RWPE2 (cell line): Measurements from ENCODE around the gene HNRNPR.
A peak's percentile ranks its signal among the peaks of the same experiment; 100 is the strongest.
"Not testable (repeated sequence)": the region's sequence is repeated elsewhere in the genome, so short reads cannot be mapped to it uniquely, and the experiment has no call there.

Experiments
- ATAC-seq: fragments of 200-7000 bp; cut with Tn5 transposase; 3 replicates; pipeline ENCODE4 v1.9.1; 2021; ENCODE audit warnings: low read depth
- DNase-seq: peaks from one replicate; pipeline ENCODE4 v3.0.0-alpha.2; 2020; ENCODE audit warnings: low spot score
- H3K27ac ChIP-seq: fragments of 450-650 bp; 2 replicates; pipeline ENCODE4 v1.5.1; 2017; ENCODE audit warnings: mild to moderate bottlenecking; ENCODE audit not compliant: poor library complexity, severe bottlenecking
- H3K27me3 ChIP-seq: fragments of 250-450 bp; sonication (Bioruptor Pico); 2 replicates; pipeline ENCODE4 v1.5.1; 2021; ENCODE audit warnings: mild to moderate bottlenecking, moderate library complexity; ENCODE audit not compliant: insufficient read depth, poor library complexity, severe bottlenecking
- H3K36me3 ChIP-seq: fragments of 250-450 bp; sonication (Bioruptor Pico); 2 replicates; pipeline ENCODE4 v1.5.1; 2020; ENCODE audit warnings: low read depth, mild to moderate bottlenecking, moderate library complexity
- H3K4me1 ChIP-seq: fragments of 250-450 bp; sonication (Bioruptor Pico); 2 replicates; pipeline ENCODE4 v1.5.1; 2021; ENCODE audit warnings: mild to moderate bottlenecking, moderate library complexity; ENCODE audit not compliant: insufficient read depth, poor library complexity, severe bottlenecking
- H3K4me3 ChIP-seq: fragments of 250-450 bp; sonication (Bioruptor Pico); 2 replicates; pipeline ENCODE4 v1.5.1; 2021; ENCODE audit warnings: mild to moderate bottlenecking, moderate library complexity; ENCODE audit not compliant: severe bottlenecking
- H3K9me3 ChIP-seq: fragments of 250-450 bp; sonication (Bioruptor Pico); 2 replicates; pipeline ENCODE4 v1.5.1; 2021; ENCODE audit warnings: mild to moderate bottlenecking, moderate library complexity; ENCODE audit not compliant: severe bottlenecking
- TF ChIP-seq, protein P1 (sequence below): fragments of 450-650 bp; IDR thresholded peaks from one replicate; pipeline ENCODE4 v1.5.1; 2017; ENCODE audit warnings: mild to moderate bottlenecking, moderate library complexity; ENCODE audit not compliant: poor library complexity, severe bottlenecking

Gene HNRNPR

DNA sequence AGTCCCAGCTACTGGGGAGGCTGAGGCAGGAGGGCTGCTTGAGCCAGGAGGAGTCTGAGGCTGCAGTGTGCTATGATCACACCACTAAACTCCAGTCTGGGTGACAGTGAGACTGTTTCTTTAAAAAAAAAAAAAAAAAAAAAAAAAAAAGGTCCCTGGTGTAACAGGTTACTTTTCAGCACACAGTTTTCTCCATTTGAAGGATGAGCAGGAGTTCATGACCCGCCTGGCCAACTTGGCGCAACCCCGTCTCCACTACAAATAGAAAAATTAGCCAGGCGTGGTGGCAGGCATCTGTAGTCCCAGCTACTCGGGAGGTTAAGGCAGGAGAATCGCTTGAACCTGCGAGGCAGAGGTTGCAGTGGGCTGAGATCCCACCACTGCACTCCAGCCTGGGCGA, 12.4 kb downstream of the HNRNPR start:
- no peak overlapping the region for H3K4me3 ChIP-seq
- no peaks in the 10 kb centered on the region for H3K9me3 ChIP-seq
- H3K4me1 ChIP-seq, result peaks cover 10% of the 10 kb centered on the region
- no peaks in the 10 kb centered on the region for H3K27me3 ChIP-seq
- ATAC-seq (no peak), DNase-seq (no peak)
- no peak overlapping the region for H3K27ac ChIP-seq
- TF ChIP-seq, protein P1, sequence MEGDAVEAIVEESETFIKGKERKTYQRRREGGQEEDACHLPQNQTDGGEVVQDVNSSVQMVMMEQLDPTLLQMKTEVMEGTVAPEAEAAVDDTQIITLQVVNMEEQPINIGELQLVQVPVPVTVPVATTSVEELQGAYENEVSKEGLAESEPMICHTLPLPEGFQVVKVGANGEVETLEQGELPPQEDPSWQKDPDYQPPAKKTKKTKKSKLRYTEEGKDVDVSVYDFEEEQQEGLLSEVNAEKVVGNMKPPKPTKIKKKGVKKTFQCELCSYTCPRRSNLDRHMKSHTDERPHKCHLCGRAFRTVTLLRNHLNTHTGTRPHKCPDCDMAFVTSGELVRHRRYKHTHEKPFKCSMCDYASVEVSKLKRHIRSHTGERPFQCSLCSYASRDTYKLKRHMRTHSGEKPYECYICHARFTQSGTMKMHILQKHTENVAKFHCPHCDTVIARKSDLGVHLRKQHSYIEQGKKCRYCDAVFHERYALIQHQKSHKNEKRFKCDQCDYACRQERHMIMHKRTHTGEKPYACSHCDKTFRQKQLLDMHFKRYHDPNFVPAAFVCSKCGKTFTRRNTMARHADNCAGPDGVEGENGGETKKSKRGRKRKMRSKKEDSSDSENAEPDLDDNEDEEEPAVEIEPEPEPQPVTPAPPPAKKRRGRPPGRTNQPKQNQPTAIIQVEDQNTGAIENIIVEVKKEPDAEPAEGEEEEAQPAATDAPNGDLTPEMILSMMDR, result no peak
- peaks cover 97% of the 10 kb centered on the region for H3K36me3 ChIP-seq

DNA sequence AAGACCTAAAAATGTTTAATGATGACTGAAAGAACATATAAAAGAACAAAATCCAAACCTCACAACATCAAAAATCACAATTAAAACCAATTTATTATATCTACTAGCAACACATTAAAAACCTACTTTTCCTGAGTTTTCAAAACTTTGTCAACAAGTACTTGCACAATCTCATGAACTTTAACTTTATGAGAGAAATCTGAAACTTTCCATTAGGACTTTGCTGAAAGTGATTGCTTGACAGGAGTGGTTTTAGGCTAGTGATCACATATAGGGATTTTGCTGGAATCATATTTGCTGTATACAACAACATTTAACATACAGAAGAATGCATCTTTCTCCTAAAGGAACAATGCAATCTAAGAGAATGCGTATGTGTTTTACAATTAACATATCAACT, 13.2 kb downstream of the HNRNPR start:
- Histone ChIP-seq H3K27me3 (no peaks in the 10 kb centered on the region), H3K36me3 (peaks cover 99% of the 10 kb centered on the region), H3K4me3 (no peak overlapping the region), H3K4me1 (peaks cover 10% of the 10 kb centered on the region), H3K9me3 (no peaks in the 10 kb centered on the region), H3K27ac (no peak overlapping the region)
- ATAC-seq (no peak), DNase-seq (no peak)
- TF ChIP-seq, protein P1, result no peak

DNA sequence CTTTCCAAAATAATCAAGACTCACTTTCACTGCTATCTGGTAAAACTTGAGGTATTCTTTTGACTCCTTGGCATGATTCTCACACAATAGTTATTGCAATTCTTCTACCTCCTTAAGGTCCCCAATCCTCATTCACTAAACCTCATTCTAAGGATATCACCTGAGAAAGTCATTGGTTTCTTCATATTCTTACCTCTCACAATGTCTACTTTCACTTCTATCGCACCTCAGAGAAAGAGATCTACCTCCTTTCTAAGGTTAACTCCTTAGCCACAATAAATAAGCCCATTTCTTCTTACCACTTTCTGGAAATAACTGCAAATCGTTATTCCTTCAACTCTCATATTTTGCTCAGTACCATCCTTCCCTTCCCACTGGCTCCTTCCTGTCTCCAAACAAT, 18.7 kb downstream of the HNRNPR start:
- Histone ChIP-seq H3K27ac (no peak overlapping the region), H3K4me3 (no peak overlapping the region), H3K4me1 (peaks cover 10% of the 10 kb centered on the region), H3K36me3 (peaks cover 100% of the 10 kb centered on the region), H3K9me3 (no peaks in the 10 kb centered on the region), H3K27me3 (no peaks in the 10 kb centered on the region)
- ATAC-seq (no peak), DNase-seq (no peak)
- TF ChIP-seq, protein P1, result no peak

DNA sequence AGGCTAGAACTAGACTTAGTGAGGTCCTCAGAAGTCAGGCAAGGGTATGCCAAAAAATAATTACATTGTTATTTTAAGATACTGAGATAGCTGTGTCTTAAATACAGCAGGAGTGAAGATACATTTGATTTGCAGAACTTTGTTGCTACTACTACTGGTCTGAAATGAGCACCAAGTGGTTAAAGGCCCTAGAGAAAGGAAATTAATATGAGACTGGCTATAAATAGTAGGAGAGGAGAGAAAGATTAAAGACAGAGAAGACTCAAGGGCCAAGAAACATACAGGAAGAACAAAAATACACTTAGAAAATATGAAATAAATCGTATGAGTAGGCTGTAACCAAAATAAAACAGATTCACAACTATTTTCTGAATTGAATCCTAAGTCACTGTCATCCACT, 21.3 kb downstream of the HNRNPR start:
- H3K36me3 ChIP-seq, result peaks cover 100% of the 10 kb centered on the region

DNA sequence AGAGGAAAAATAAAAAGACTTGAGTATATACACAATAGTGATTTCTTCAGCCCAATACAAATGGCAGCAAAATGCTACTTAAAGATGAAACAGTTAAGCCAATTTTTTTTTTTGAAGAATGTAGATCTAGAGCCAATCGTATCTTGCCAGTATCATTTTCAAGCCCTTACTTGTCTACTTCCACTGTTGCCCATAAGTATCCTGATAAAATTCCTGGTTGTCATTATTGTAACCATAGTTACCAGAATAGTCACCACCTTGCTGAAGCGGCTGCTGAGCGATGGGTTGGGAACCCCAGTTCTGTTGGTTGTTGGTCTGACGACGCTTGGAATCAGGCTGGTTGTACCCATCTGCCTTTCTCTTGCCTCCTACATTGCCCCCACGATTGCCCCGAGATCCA, 33.8 kb downstream of the HNRNPR start:
- H3K9me3 ChIP-seq, H3K4me1 ChIP-seq, H3K27ac ChIP-seq, DNase-seq, H3K4me3 ChIP-seq, H3K27me3 ChIP-seq: not testable (repeated sequence)
- peaks cover 100% of the 10 kb centered on the region for H3K36me3 ChIP-seq
- peak; percentile 31; the same call in 1 of the 3 replicates for ATAC-seq

More for the DNA sequence above, 21.3 kb downstream of the HNRNPR start:
- H3K9me3 ChIP-seq, result no peaks in the 10 kb centered on the region
- H3K4me1 ChIP-seq, result no peaks in the 10 kb centered on the region
- H3K27ac ChIP-seq, result no peak overlapping the region
- TF ChIP-seq, protein P1, result no peak
- no peaks in the 10 kb centered on the region for H3K27me3 ChIP-seq
- DNase-seq (no peak), ATAC-seq (no peak)
- H3K4me3 ChIP-seq, result no peak overlapping the region
